ENCODE results near the gene CHFR. TPM values are rescaled to one million over a fixed set of nuclear protein-coding genes. Genes with fewer than 3 reads are reported as not detected.
"Not testable (repeated sequence)": the region's sequence is repeated elsewhere in the genome, so short reads cannot be mapped to it uniquely, and the experiment has no call there.

Gene CHFR
- total RNA-seq, 1 donor from 2014 or later = 30.6 TPM

DNA sequence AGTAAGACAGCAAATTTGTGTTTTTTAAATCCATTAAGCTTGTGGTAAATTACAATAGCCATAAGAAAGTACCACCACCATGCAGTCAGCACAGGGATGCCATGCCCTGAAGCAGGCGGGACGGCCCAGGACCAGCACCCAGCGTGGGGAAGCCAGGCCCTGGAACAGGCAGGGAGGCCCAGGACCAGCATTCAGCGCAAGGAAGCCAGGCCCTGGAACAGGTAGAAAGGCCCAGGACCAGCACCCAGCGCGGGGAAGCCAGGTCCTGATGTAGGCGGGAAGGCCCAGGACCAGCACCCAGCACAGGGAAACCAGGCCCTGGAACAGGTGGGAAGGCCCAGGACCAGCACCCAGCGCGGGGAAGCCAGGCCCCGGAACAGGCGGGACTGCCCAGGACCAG lies 13.2 kb downstream of the CHFR start:
- no peak for ATAC-seq

GRCh38 chr12:132873724-132874123 lies 13.7 kb downstream of the CHFR start:
- ATAC-seq = no peak

- no peak for ATAC-seq
Observed at GRCh38 chr12:132872975-132873421, 14.4 kb downstream of the CHFR start.

GRCh38 chr12:132872073-132872855 lies 15.1 kb downstream of the CHFR start:
- ATAC-seq = no peak

DNA sequence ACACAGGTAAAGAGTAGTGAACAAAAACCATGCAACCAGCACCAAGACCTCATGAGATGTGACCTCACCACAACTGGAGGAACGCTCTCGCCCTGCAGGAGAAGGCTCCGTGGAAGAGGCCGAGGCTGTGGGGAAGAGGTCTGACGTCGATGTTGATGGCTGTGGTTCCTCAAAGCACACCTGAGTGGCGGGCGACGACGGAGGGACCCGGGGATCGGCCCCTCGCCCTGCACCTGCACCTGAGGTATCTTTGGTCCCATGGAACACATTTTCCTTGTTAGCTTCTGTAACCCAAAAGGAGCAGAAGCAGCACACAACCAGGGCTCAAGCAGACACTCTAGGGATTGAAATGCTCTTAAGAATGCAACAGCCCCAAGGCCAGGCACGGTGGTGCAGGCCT lies 17.9 kb downstream of the CHFR start:
- ATAC-seq = no peak

- ATAC-seq = peak; percentile 70
Observed at GRCh38 chr12:132866251-132866828, 21.1 kb downstream of the CHFR start.

DNA sequence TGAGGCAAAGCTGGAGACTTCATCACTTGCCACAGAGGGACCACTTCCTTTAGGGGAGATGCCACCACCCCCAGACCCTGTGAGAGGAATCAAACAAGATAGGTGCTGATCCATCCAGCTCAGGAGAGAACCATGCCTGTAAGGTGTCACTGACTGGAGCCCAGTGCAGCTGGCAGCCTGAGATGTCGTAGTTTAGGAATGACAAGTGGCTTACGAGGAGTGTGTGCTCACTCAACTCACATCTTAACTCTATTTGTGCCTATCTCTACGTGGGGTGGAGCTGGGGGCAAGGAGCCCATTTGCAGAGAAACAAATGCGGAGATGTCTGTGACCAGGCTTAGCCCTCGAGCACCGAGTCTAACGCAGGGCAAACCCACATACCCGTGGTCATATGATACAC lies 25.8 kb downstream of the CHFR start:
- no peak for ATAC-seq

GRCh38 chr12:132858718-132859266 lies 28.6 kb downstream of the CHFR start:
- peak; percentile 98 for ATAC-seq

DNA sequence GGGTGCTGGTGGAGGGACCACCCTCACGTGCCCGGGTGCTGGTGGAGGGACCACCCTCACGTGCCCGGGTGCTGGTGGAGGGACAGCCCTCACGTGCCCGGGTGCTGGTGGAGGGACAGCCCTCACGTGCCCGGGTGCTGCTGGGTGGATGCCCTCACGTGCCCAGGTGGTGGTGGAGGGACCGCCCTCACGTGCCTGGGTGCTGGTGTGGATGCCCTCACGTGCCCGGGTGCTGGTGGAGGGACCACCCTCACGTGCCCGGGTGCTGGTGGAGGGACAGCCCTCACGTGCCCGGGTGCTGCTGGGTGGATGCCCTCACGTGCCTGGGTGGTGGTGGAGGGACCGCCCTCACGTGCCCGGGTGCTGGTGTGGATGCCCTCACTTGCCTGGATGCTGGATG lies 30.4 kb downstream of the CHFR start:
- not testable (repeated sequence) for ATAC-seq

GRCh38 chr12:132856581-132856980 lies 30.8 kb downstream of the CHFR start:
- ATAC-seq = no peak

- not testable (repeated sequence) for ATAC-seq
Observed at GRCh38 chr12:132855211-132855610, 32.2 kb downstream of the CHFR start.

- no peak for ATAC-seq
Observed at GRCh38 chr12:132853285-132854092, 33.9 kb downstream of the CHFR start.

- no peak for ATAC-seq
Observed at GRCh38 chr12:132852496-132852895, 34.9 kb downstream of the CHFR start.

GRCh38 chr12:132851465-132851864 lies 35.9 kb downstream of the CHFR start:
- no peak for ATAC-seq

GRCh38 chr12:132850291-132850690 lies 37.1 kb downstream of the CHFR start:
- ATAC-seq = no peak

- no peak for ATAC-seq
Observed at GRCh38 chr12:132848521-132848920, 38.9 kb downstream of the CHFR start.

- no peak for ATAC-seq
Observed at GRCh38 chr12:132847363-132848356, 39.7 kb downstream of the CHFR start.

- not testable (repeated sequence) for ATAC-seq
Observed at GRCh38 chr12:132844681-132845080, 42.7 kb downstream of the CHFR start.

DNA sequence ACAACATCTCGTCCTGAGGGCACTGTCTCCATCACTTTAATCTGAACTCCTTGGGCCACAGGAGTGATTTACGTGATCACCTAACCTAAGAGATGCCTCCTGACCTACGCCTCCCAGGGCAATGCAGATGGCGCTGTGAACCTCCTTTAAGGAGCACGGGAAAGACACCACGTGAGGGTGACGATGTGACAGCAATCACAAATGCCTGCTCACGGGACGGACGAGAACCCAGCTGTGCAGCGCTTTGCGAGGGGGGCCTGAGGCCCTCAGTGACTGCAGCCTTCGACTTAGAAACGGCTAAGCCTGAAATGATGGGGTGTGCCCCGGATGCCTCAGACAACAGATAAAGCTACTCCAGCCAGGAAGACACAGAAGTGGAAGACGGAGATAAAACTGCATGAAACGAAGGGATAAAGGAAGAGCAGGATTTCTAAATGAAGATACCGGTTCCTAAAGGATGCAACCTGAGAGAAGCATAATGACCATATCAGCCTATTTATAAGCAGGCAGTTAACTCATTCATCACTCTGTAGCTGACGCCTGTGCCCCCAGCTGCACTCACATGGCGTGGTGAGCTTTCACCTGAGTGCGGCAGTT lies 44.9 kb downstream of the CHFR start:
- ATAC-seq = no peak

DNA sequence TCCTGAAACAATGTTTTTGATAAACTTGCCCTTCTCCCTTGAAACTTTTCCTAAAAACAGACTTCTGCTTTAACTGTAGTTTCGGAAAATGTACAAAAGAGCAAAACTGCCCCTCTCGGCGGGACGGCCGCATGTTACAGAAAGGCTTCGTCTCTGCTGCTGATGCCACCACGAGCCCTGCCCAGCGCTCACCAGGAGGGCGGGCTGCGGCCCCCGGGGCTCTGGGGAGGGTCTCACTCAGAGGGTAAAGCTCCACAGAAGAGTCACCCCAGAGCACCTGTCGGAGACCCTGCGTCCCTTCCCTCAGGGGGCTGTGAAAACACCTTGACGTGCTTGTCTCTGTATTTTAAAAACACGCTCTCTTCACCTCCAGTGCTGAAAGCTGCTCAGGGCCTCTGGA lies 46.3 kb downstream of the CHFR start:
- ATAC-seq = no peak

DNA sequence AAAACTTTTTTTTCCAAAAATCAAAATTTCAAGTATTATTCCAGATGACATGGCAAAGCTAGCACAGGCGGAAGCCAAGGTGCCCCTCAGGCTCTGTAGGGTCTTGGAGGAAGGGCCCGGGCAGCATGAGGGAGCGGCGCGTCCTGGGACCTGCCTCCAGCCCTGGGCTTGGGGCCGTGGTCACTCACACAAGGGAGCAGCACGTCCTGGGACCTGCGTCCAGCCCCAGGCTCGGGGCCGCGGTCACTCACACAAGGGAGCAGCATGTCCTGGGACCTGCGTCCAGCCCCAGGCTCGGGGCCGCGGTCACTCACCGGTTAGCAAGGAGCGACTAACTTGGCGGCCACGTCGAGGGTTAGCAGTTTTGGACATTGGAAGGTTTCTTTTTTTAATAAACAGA lies 46.9 kb downstream of the CHFR start:
- no peak for ATAC-seq

Data from esophagus mucosa (tissue), 1 donor.